GM23338 (cell line): ENCODE measurements around the gene SLC38A8. TPM values are rescaled to one million over a fixed set of nuclear protein-coding genes. Genes with fewer than 3 reads are reported as not detected.

Experiments
- ATAC-seq: fragments of 200-7000 bp; cut with Tn5 transposase; 3 replicates; pipeline ENCODE4 v1.9.1; 2020
- DNase-seq: peaks from one replicate; pipeline ENCODE4 v3.0.0-alpha.2; 2015; ENCODE audit warnings: low spot score
- H2AFZ ChIP-seq: fragments of 200-600 bp; sonication (generic); 2 replicates; pipeline ENCODE4 v1.8.0; 2016; ENCODE audit warnings: antibody characterized with exemption, mild to moderate bottlenecking, moderate library complexity
- H3F3A ChIP-seq: fragments of 200-600 bp; sonication (generic); replicated peaks from 2 replicates; pipeline ENCODE4 v1.8.0; 2017; ENCODE audit warnings: antibody characterized with exemption, mixed run types, low read depth
- H3K27ac ChIP-seq: fragments of 200-600 bp; sonication (generic); 2 replicates; pipeline ENCODE4 v1.6.1; 2016; ENCODE audit warnings: low read depth
- H3K27me3 ChIP-seq: fragments of 200-600 bp; sonication (generic); 2 replicates; pipeline ENCODE4 v1.8.0; 2016; ENCODE audit warnings: mild to moderate bottlenecking, mixed run types, moderate library complexity; ENCODE audit not compliant: insufficient read depth
- H3K36me3 ChIP-seq: fragments of 200-600 bp; sonication (generic); 2 replicates; pipeline ENCODE4 v1.8.0; 2016; ENCODE audit warnings: mild to moderate bottlenecking; ENCODE audit not compliant: insufficient read depth
- H3K4me1 ChIP-seq: fragments of 200-600 bp; sonication (generic); 2 replicates; pipeline ENCODE4 v1.8.0; 2016; ENCODE audit warnings: mild to moderate bottlenecking, moderate library complexity; ENCODE audit not compliant: insufficient read depth
- H3K4me2 ChIP-seq: fragments of 200-600 bp; sonication (generic); 2 replicates; pipeline ENCODE4 v1.7.1; 2017; ENCODE audit warnings: mixed run types
- H3K4me3 ChIP-seq: fragments of 200-600 bp; sonication (generic); 2 replicates; pipeline ENCODE4 v1.6.1; 2016; ENCODE audit warnings: mixed run types
- H3K79me2 ChIP-seq: fragments of 200-600 bp; sonication (generic); replicated peaks from 2 replicates; pipeline ENCODE4 v1.8.0; 2017; ENCODE audit warnings: mild to moderate bottlenecking; ENCODE audit not compliant: insufficient read depth
- H3K9me2 ChIP-seq: fragments of 200-600 bp; sonication (generic); 2 replicates; pipeline ENCODE4 v1.8.0; 2017; ENCODE audit not compliant: insufficient read depth
- H4K20me1 ChIP-seq: fragments of 200-600 bp; sonication (generic); replicated peaks from 2 replicates; pipeline ENCODE4 v1.8.0; 2017; ENCODE audit warnings: mild to moderate bottlenecking; ENCODE audit not compliant: insufficient read depth
- H3K27ac Mint-ChIP-seq: 2 replicates; pipeline ENCODE4 v1.8.0; 2020; ENCODE audit warnings: inconsistent platforms, mild to moderate bottlenecking, moderate library complexity, mixed read lengths
- H3K27me3 Mint-ChIP-seq: 3 replicates; pipeline ENCODE4 v1.8.0; 2022; ENCODE audit warnings: low read depth, mild to moderate bottlenecking, moderate library complexity, mixed read lengths, inconsistent platforms; ENCODE audit not compliant: insufficient read depth, poor library complexity
- H3K36me3 Mint-ChIP-seq: 3 replicates; pipeline ENCODE4 v1.8.0; 2021; ENCODE audit warnings: low read depth, mild to moderate bottlenecking, inconsistent platforms, moderate library complexity, mixed read lengths
- H3K4me1 Mint-ChIP-seq: 3 replicates; pipeline ENCODE4 v1.8.0; 2020; ENCODE audit warnings: mild to moderate bottlenecking, inconsistent platforms, mixed read lengths
- H3K4me3 Mint-ChIP-seq: 3 replicates; pipeline ENCODE4 v1.8.0; 2021; ENCODE audit warnings: moderate library complexity, mild to moderate bottlenecking, inconsistent platforms, mixed read lengths
- H3K9me3 Mint-ChIP-seq: 3 replicates; pipeline ENCODE4 v1.8.0; 2020; ENCODE audit warnings: moderate library complexity, mild to moderate bottlenecking, inconsistent platforms, mixed read lengths
- CREB1 ChIP-seq: fragments of 250-450 bp; sonication (Bioruptor Pico); IDR thresholded peaks from 2 replicates; pipeline ENCODE4 v1.5.0; 2020; ENCODE audit warnings: low read depth, mild to moderate bottlenecking, moderate library complexity
- CTCF ChIP-seq, 2 experiments: fragments of 200-600 bp in 1 of 2; sonication (generic) in 1 of 2; conservative IDR thresholded peaks; 2 replicates each; pipeline versions ENCODE4 v1.5.1 to v1.6.1; 2016 to 2017; ENCODE audit warnings: antibody characterized with exemption in 2 of 2, low read depth in 2 of 2, mild to moderate bottlenecking in 2 of 2, moderate library complexity in 1 of 2
- EZH2 ChIP-seq: fragments of 200-600 bp; sonication (generic); IDR thresholded peaks from one replicate; pipeline ENCODE4 v1.8.0; 2017; ENCODE audit warnings: antibody characterized with exemption, mild to moderate bottlenecking, low read depth; ENCODE audit not compliant: unreplicated experiment
- EZH2phosphoT487 ChIP-seq: fragments of 200-600 bp; sonication (generic); IDR thresholded peaks from one replicate; pipeline ENCODE4 v1.8.1; 2018; ENCODE audit warnings: antibody characterized with exemption; ENCODE audit not compliant: unreplicated experiment
- JUNB ChIP-seq: IDR thresholded peaks from one replicate; pipeline ENCODE4 v1.6.1; 2016; ENCODE audit warnings: antibody characterized with exemption; ENCODE audit not compliant: unreplicated experiment
- NANOG ChIP-seq: IDR thresholded peaks from 2 replicates; pipeline ENCODE4 v1.6.1; 2016; ENCODE audit warnings: antibody characterized with exemption, borderline replicate concordance
- POLR2AphosphoS5 ChIP-seq: IDR thresholded peaks from 2 replicates; pipeline ENCODE4 v1.6.1; 2016; ENCODE audit warnings: antibody characterized with exemption, low read depth
- STAT1 ChIP-seq: IDR thresholded peaks from one replicate; pipeline ENCODE4 v1.6.1; 2016; ENCODE audit warnings: antibody characterized with exemption; ENCODE audit not compliant: unreplicated experiment
- ZNF114 ChIP-seq: fragments of 250-450 bp; sonication (Bioruptor Pico); IDR thresholded peaks from 2 replicates; pipeline ENCODE4 v1.5.0; 2020; ENCODE audit warnings: mild to moderate bottlenecking, moderate library complexity
- ZNF331 ChIP-seq: fragments of 250-450 bp; sonication (Bioruptor Pico); IDR thresholded peaks from 2 replicates; pipeline ENCODE4 v1.5.0; 2020; ENCODE audit warnings: low read depth, mild to moderate bottlenecking, moderate library complexity
- ZNF462 ChIP-seq: fragments of 250-450 bp; sonication (Bioruptor Pico); IDR thresholded peaks from 2 replicates; pipeline ENCODE4 v1.5.0; 2020; ENCODE audit warnings: mild to moderate bottlenecking, moderate library complexity
- polyA plus RNA-seq: library from polyadenylated mRNA; unstranded; fragments of >200 nt; fragmentation: Nextera tagmentation; extraction: Ambion mirVana; gene quantifications from 2 replicates; pipeline ENCODE4 v1.2.1, GENCODE V29; 2016
- total RNA-seq: library from RNA; depleted of rRNA; stranded (reverse); fragments of >200 nt; shearing (Covaris generic); gene quantifications from 2 replicates; pipeline ENCODE4 v1.2.3, GENCODE V29; 2014
- TF ChIP-seq, protein P1 (sequence below): IDR thresholded peaks from 2 replicates; pipeline ENCODE4 v1.6.1; 2016; ENCODE audit warnings: antibody characterized with exemption
- TF ChIP-seq, protein P2 (sequence below): IDR thresholded peaks from one replicate; pipeline ENCODE4 v1.6.1; 2018; ENCODE audit warnings: antibody characterized with exemption; ENCODE audit not compliant: unreplicated experiment

The SLC38A8 gene
- total and polyA plus RNA-seq, 2 experiments from 2014 or later, result not detected

GRCh38 chr16:84040226-84040822, 2.3 kb downstream of the SLC38A8 start:
- H3K27ac Mint-ChIP-seq, result peak overlapping the region; percentile 20; the same call in 1 of the 2 replicates

More at GRCh38 chr16:84040226-84040822, 2.3 kb downstream of the SLC38A8 start:
- H3K9me3 Mint-ChIP-seq, result peaks cover 2% of the 10 kb centered on the region; the same call in 1 of the 3 replicates
- ATAC-seq, result no peak
- peaks cover 7% of the 10 kb centered on the region; the same call in 1 of the 2 replicates for H3K4me1 ChIP-seq
- H4K20me1 ChIP-seq, result no peaks in the 10 kb centered on the region
- H3K36me3 Mint-ChIP-seq, result no peaks in the 10 kb centered on the region
- peaks cover 14% of the 10 kb centered on the region for H3K27me3 Mint-ChIP-seq
- H3K4me3 ChIP-seq, result no peak overlapping the region
- H3K27ac ChIP-seq, result no peak overlapping the region
- H3K27me3 ChIP-seq, result no peaks in the 10 kb centered on the region
- H3K4me1 Mint-ChIP-seq, result peaks cover 22% of the 10 kb centered on the region
- no peaks in the 10 kb centered on the region for H3K36me3 ChIP-seq
- no peaks in the 10 kb centered on the region for H3K9me2 ChIP-seq
- no peak overlapping the region for H3K4me2 ChIP-seq
- H3K79me2 ChIP-seq, result no peaks in the 10 kb centered on the region
- TF ChIP-seq ZNF331 (no peak), JUNB (no peak), CTCF (conservative IDR thresholded peaks at IDR 0.05; ENCODE audit: low read depth in 2 of 2) (no peak), NANOG (no peak), EZH2 (no peak), CREB1 (CRISPR knock-in tag) (no peak), STAT1 (no peak), ZNF462 (CRISPR knock-in tag) (no peak), EZH2phosphoT487 (no peak), ZNF114 (no peak), POLR2AphosphoS5 (no peak)
- TF ChIP-seq, protein P1, sequence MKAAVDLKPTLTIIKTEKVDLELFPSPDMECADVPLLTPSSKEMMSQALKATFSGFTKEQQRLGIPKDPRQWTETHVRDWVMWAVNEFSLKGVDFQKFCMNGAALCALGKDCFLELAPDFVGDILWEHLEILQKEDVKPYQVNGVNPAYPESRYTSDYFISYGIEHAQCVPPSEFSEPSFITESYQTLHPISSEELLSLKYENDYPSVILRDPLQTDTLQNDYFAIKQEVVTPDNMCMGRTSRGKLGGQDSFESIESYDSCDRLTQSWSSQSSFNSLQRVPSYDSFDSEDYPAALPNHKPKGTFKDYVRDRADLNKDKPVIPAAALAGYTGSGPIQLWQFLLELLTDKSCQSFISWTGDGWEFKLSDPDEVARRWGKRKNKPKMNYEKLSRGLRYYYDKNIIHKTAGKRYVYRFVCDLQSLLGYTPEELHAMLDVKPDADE, result no peak
- TF ChIP-seq, protein P2, sequence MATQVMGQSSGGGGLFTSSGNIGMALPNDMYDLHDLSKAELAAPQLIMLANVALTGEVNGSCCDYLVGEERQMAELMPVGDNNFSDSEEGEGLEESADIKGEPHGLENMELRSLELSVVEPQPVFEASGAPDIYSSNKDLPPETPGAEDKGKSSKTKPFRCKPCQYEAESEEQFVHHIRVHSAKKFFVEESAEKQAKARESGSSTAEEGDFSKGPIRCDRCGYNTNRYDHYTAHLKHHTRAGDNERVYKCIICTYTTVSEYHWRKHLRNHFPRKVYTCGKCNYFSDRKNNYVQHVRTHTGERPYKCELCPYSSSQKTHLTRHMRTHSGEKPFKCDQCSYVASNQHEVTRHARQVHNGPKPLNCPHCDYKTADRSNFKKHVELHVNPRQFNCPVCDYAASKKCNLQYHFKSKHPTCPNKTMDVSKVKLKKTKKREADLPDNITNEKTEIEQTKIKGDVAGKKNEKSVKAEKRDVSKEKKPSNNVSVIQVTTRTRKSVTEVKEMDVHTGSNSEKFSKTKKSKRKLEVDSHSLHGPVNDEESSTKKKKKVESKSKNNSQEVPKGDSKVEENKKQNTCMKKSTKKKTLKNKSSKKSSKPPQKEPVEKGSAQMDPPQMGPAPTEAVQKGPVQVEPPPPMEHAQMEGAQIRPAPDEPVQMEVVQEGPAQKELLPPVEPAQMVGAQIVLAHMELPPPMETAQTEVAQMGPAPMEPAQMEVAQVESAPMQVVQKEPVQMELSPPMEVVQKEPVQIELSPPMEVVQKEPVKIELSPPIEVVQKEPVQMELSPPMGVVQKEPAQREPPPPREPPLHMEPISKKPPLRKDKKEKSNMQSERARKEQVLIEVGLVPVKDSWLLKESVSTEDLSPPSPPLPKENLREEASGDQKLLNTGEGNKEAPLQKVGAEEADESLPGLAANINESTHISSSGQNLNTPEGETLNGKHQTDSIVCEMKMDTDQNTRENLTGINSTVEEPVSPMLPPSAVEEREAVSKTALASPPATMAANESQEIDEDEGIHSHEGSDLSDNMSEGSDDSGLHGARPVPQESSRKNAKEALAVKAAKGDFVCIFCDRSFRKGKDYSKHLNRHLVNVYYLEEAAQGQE, result no peak
- no peak overlapping the region for H2AFZ ChIP-seq
- H3K4me3 Mint-ChIP-seq, result no peak overlapping the region
- H3F3A ChIP-seq, result no peaks in the 10 kb centered on the region
- no peak for DNase-seq
